Endothelial cell (in vitro differentiated cells): Measurements from ENCODE around the gene KIF20B. TPM values are rescaled to one million over a fixed set of nuclear protein-coding genes. Genes with fewer than 3 reads are reported as not detected.

ENCODE experiments used
- DNase-seq: peaks from one replicate; pipeline ENCODE4 v3.0.0; 2021; ENCODE audit warnings: low spot score
- H3K27ac Mint-ChIP-seq: one replicate; pipeline ENCODE4 v1.8.0; 2021; ENCODE audit warnings: mixed read lengths, inconsistent platforms; ENCODE audit not compliant: unreplicated experiment
- H3K27me3 Mint-ChIP-seq: one replicate; pipeline ENCODE4 v1.8.0; 2021; ENCODE audit warnings: mild to moderate bottlenecking, moderate library complexity, mixed read lengths, inconsistent platforms; ENCODE audit not compliant: unreplicated experiment
- H3K36me3 Mint-ChIP-seq: one replicate; pipeline ENCODE4 v1.8.0; 2021; ENCODE audit warnings: mild to moderate bottlenecking, low read depth, mixed read lengths, inconsistent platforms; ENCODE audit not compliant: unreplicated experiment
- H3K4me1 Mint-ChIP-seq: one replicate; pipeline ENCODE4 v1.8.0; 2021; ENCODE audit warnings: mild to moderate bottlenecking, mixed read lengths, inconsistent platforms; ENCODE audit not compliant: unreplicated experiment
- H3K4me3 Mint-ChIP-seq: one replicate; pipeline ENCODE4 v1.8.0; 2021; ENCODE audit warnings: mild to moderate bottlenecking, mixed read lengths, inconsistent platforms; ENCODE audit not compliant: unreplicated experiment
- H3K9me3 Mint-ChIP-seq: one replicate; pipeline ENCODE4 v1.8.0; 2021; ENCODE audit warnings: mixed read lengths, inconsistent platforms; ENCODE audit not compliant: unreplicated experiment
- CTCF ChIP-seq: fragments of 200-600 bp; sonication (generic); IDR thresholded peaks from one replicate; pipeline ENCODE4 v1.5.0; 2021; ENCODE audit warnings: antibody characterized with exemption; ENCODE audit not compliant: unreplicated experiment
- long read RNA-seq: library from polyadenylated mRNA; unstranded; transcript quantifications from one replicate; pipeline ENCODE4 v2.0.0, GENCODE V29; 2020; ENCODE audit not compliant: unreplicated experiment
- total RNA-seq: library from RNA; stranded (reverse); fragmentation: NEBNext Ultra II Directional; extraction: Animal tissue kit (Norgen Biotek cat#: 25700); gene quantifications from one replicate; pipeline ENCODE4 v1.2.1, GENCODE V29; 2021; ENCODE audit not compliant: unreplicated experiment

Gene KIF20B
- total RNA-seq, result 12.9 TPM
- long read RNA-seq, partial matches to known transcripts, result 4 of 4 reads
- long read RNA-seq, other reads (novel, unspliced or antisense), result 0 of 4 reads

- Mint-ChIP-seq H3K4me1 (peaks cover 9% of the 10 kb centered on the region), H3K36me3 (no peaks in the 10 kb centered on the region), H3K27me3 (no peaks in the 10 kb centered on the region), H3K9me3 (no peaks in the 10 kb centered on the region), H3K4me3 (peak within 1 kb of the TSS; percentile 100), H3K27ac (peak within 1 kb of the TSS; percentile 98)
- no peak for TF ChIP-seq CTCF
- peak; percentile 95 for DNase-seq
Measured at GRCh38 chr10:89701242-89702120, at the start of gene KIF20B. Gene KIF20B, plus strand, starts transcription at chr10:89701590. Its CDS starts 3,705 bp downstream, at chr10:89705295.

GRCh38 chr10:89651916-89652573 is 49.3 kb upstream of the KIF20B start:
- Mint-ChIP-seq H3K27ac (no peak overlapping the region), H3K4me3 (no peak overlapping the region), H3K36me3 (peaks cover 5% of the 10 kb centered on the region), H3K9me3 (peaks cover 2% of the 10 kb centered on the region), H3K4me1 (no peaks in the 10 kb centered on the region), H3K27me3 (no peaks in the 10 kb centered on the region)
- no peak for TF ChIP-seq CTCF
- no peak for DNase-seq

- peaks cover 4% of the 10 kb centered on the region for H3K9me3 Mint-ChIP-seq
- TF ChIP-seq CTCF, result no peak
- peaks cover 5% of the 10 kb centered on the region for H3K36me3 Mint-ChIP-seq
- no peaks in the 10 kb centered on the region for H3K4me1 Mint-ChIP-seq
- no peak overlapping the region for H3K4me3 Mint-ChIP-seq
- no peak for DNase-seq
- H3K27ac Mint-ChIP-seq, result no peak overlapping the region
- no peaks in the 10 kb centered on the region for H3K27me3 Mint-ChIP-seq
Measured at GRCh38 chr10:89652806-89653370, 48.5 kb upstream of the KIF20B start.

GRCh38 chr10:89653410-89653869 is 48.0 kb upstream of the KIF20B start:
- Mint-ChIP-seq H3K4me3 (no peak overlapping the region), H3K36me3 (peaks cover 5% of the 10 kb centered on the region), H3K4me1 (no peaks in the 10 kb centered on the region), H3K27me3 (no peaks in the 10 kb centered on the region), H3K9me3 (peaks cover 4% of the 10 kb centered on the region), H3K27ac (no peak overlapping the region)
- no peak for TF ChIP-seq CTCF
- DNase-seq, result no peak
